Aorta (tissue), 5 donors: ENCODE measurements around the gene KRTAP3-3. TPM values are rescaled to one million over a fixed set of nuclear protein-coding genes. Genes with fewer than 3 reads are reported as not detected.
"Not testable (repeated sequence)": the region's sequence is repeated elsewhere in the genome, so short reads cannot be mapped to it uniquely, and the experiment has no call there.

Experiments used
- ATAC-seq: fragments of 200-7000 bp; cut with Tn5 transposase; one replicate; pipeline ENCODE4 v1.9.1; 2022; ENCODE audit warnings: moderate library complexity; ENCODE audit not compliant: low FRiP score
- DNase-seq, 2 donors: peaks; one replicate each; pipeline ENCODE4 v3.0.0-alpha.2; 2020
- H3K27ac ChIP-seq, 2 donors: one replicate each; pipeline ENCODE4 v1.5.1; 2013; ENCODE audit warnings: low read length in 2 of 2, mild to moderate bottlenecking in 2 of 2, moderate library complexity in 2 of 2, control low read depth in 1 of 2, inconsistent platforms in 1 of 2, low read depth in 1 of 2
- H3K27me3 ChIP-seq, 2 donors: one replicate each; pipeline ENCODE4 v1.6.1; 2013; ENCODE audit warnings: control low read depth in 1 of 2, low read length in 1 of 2, mild to moderate bottlenecking in 1 of 2, moderate library complexity in 1 of 2; ENCODE audit not compliant: insufficient read depth in 2 of 2, control insufficient read depth in 1 of 2
- H3K36me3 ChIP-seq, 2 donors: one replicate each; pipeline ENCODE4 v1.6.1; 2013; ENCODE audit warnings: control low read depth in 1 of 2, low read length in 1 of 2, mild to moderate bottlenecking in 1 of 2; ENCODE audit not compliant: insufficient read depth in 2 of 2, control insufficient read depth in 1 of 2
- H3K4me1 ChIP-seq, 2 donors: one replicate each; pipeline ENCODE4 v1.6.1; 2013; ENCODE audit warnings: low read length in 2 of 2, control low read depth in 1 of 2, mild to moderate bottlenecking in 1 of 2, moderate library complexity in 1 of 2; ENCODE audit not compliant: insufficient read depth in 2 of 2, control insufficient read depth in 1 of 2
- H3K4me3 ChIP-seq, 2 donors: one replicate each; pipeline ENCODE4 v1.5.1; 2013; ENCODE audit warnings: low read length in 2 of 2, control low read depth in 1 of 2, mild to moderate bottlenecking in 1 of 2
- H3K9me3 ChIP-seq: one replicate; pipeline ENCODE4 v1.6.1; 2013; ENCODE audit warnings: mild to moderate bottlenecking, low read length; ENCODE audit not compliant: control insufficient read depth
- WGBS, 2 donors: extraction: QIAGEN DNeasy Blood & Tissue Kit; methylation state at CpG; one replicate each; pipeline ENCODE4 v1.1.7; 2013; 5-methylcytosine and 5-hydroxymethylcytosine counted together
- intact Hi-C, 2 donors: fragments of 100-400 bp; cut with DNase I; formaldehyde crosslinking; loops; one replicate each; pipeline versions ENCODE4 v1.14.2 to v1.15.0; 2022
- long read RNA-seq, 2 donors: library from polyadenylated mRNA; unstranded; transcript quantifications; one replicate each; pipeline ENCODE4 v2.0.0, GENCODE V29; 2020 to 2021
- polyA plus RNA-seq, 2 donors: library from polyadenylated mRNA; stranded (reverse); fragments of 200-250 nt; gene quantifications; one replicate each; pipeline ENCODE4 v1.2.3, GENCODE V29; 2013
- total RNA-seq, 2 donors: library from RNA; stranded (reverse); fragmentation: NEBNext Ultra II Directional; extraction: Animal tissue kit (Norgen Biotek cat#: 25700); gene quantifications; one replicate each; pipeline ENCODE4 v1.2.1, GENCODE V29; 2021
- donor health status: healthy with polysubstance abuse.
- donor health status: Bipolar disorder and iron deficiency.
- donor health status: DM: no; HTN: no; CAD: no.
- donor health status: DM: no; HTN: no; CAD: no.
- donor health status: DM: yes; HTN: yes; CAD: no.

Gene KRTAP3-3
- not detected for total RNA-seq
- not detected for polyA plus RNA-seq
- long read RNA-seq, donor 1, result 0 reads
- long read RNA-seq, donor 2, result 0 reads

- Histone ChIP-seq H3K9me3 (peaks cover 2% of the 10 kb centered on the region), H3K4me3 (no peak within 1 kb of the TSS), H3K27me3 (no peaks in the 10 kb centered on the region), H3K36me3 (no peaks in the 10 kb centered on the region), H3K27ac (no peak within 1 kb of the TSS), H3K4me1 (no peaks in the 10 kb centered on the region)
- intact Hi-C loops, result no loop called here
- ATAC-seq (no peak), DNase-seq (no peak)
- 22 to 30% methylated on average over 4 of the region's 4 CpGs for WGBS, 2 donors
Observed at GRCh38 chr17:40993839-40994238, at the start of gene KRTAP3-3. KRTAP3-3 (minus strand) TSS chr17:40994164; CDS start chr17:40994097, 67 bp downstream.

- ATAC-seq (no peak), DNase-seq (no peak)
- WGBS, 2 donors, result 96 to 97% methylated on average over 1 of the region's 1 CpG
- H3K4me1 ChIP-seq, result no peaks in the 10 kb centered on the region
- H3K27ac ChIP-seq, result no peak overlapping the region
- H3K36me3 ChIP-seq, result no peaks in the 10 kb centered on the region
- H3K9me3 ChIP-seq, result no peaks in the 10 kb centered on the region
- H3K27me3 ChIP-seq, result no peaks in the 10 kb centered on the region
- no peak overlapping the region for H3K4me3 ChIP-seq
- intact Hi-C loops, result no loop called here
Observed at GRCh38 chr17:41042953-41043352, 49.0 kb upstream of the KRTAP3-3 start.

- ATAC-seq, H3K4me1 ChIP-seq, H3K36me3 ChIP-seq, intact Hi-C loops, H3K27ac ChIP-seq, H3K9me3 ChIP-seq, H3K4me3 ChIP-seq, H3K27me3 ChIP-seq, DNase-seq: not testable (repeated sequence)
- 47 to 54% methylated on average over 11 to 14 of the region's 14 CpGs for WGBS, 2 donors
Observed at GRCh38 chr17:41040783-41041571, 47.0 kb upstream of the KRTAP3-3 start, which contains the start of gene KRTAP1-1. KRTAP1-1 (minus strand) TSS chr17:41041450; CDS start chr17:41041397, 53 bp downstream.

GRCh38 chr17:41037853-41038350, 43.9 kb upstream of the KRTAP3-3 start:
- no peak for ATAC-seq
- 63 to 68% methylated on average over 2 of the region's 2 CpGs for WGBS, 2 donors
- Histone ChIP-seq H3K4me3 (no peak overlapping the region), H3K27me3 (no peaks in the 10 kb centered on the region), H3K4me1 (no peaks in the 10 kb centered on the region), H3K27ac (no peak overlapping the region), H3K36me3 (no peaks in the 10 kb centered on the region), H3K9me3 (no peaks in the 10 kb centered on the region)
- no peak for DNase-seq
- intact Hi-C loops, result no loop called here

- DNase-seq, H3K4me1 ChIP-seq, H3K36me3 ChIP-seq, H3K27ac ChIP-seq, H3K27me3 ChIP-seq, ATAC-seq, H3K4me3 ChIP-seq, H3K9me3 ChIP-seq, intact Hi-C loops: not testable (repeated sequence)
- 75 to 79% methylated on average over 7 to 10 of the region's 10 CpGs for WGBS, 2 donors
Observed at GRCh38 chr17:41034346-41034935, 40.5 kb upstream of the KRTAP3-3 start, which contains the start of gene KRTAP1-3. KRTAP1-3 (minus strand) TSS chr17:41034874; CDS start chr17:41034821, 53 bp downstream.

- WGBS, 2 donors, result 79 to 83% methylated on average over 12 of the region's 12 CpGs
- H3K9me3 ChIP-seq, result no peaks in the 10 kb centered on the region
Observed at GRCh38 chr17:41029633-41030245, 35.8 kb upstream of the KRTAP3-3 start, which contains the start of gene KRTAP1-4. KRTAP1-4 (minus strand) TSS chr17:41030195; CDS start chr17:41030078, 117 bp downstream.

GRCh38 chr17:41026715-41027471, 32.9 kb upstream of the KRTAP3-3 start, which contains the start of gene KRTAP1-5:
KRTAP1-5 (minus strand) TSS chr17:41027208; CDS start chr17:41027155, 53 bp downstream.
- no peaks in the 10 kb centered on the region for H3K36me3 ChIP-seq
- no peaks in the 10 kb centered on the region for H3K9me3 ChIP-seq
- H3K27me3 ChIP-seq, result no peaks in the 10 kb centered on the region
- DNase-seq (no peak), ATAC-seq (no peak)
- WGBS, 2 donors, result 44 to 54% methylated on average over 9 of the region's 9 CpGs
- intact Hi-C loops, result no loop called here
- no peak within 1 kb of the TSS for H3K4me3 ChIP-seq
- no peaks in the 10 kb centered on the region for H3K4me1 ChIP-seq
- no peak within 1 kb of the TSS for H3K27ac ChIP-seq

More at GRCh38 chr17:41029633-41030245, 35.8 kb upstream of the KRTAP3-3 start, which contains the start of gene KRTAP1-4:
- Histone ChIP-seq H3K4me3 (no peak within 1 kb of the TSS), H3K27me3 (no peaks in the 10 kb centered on the region), H3K36me3 (no peaks in the 10 kb centered on the region), H3K27ac (no peak within 1 kb of the TSS), H3K4me1 (no peaks in the 10 kb centered on the region)
- DNase-seq (no peak), ATAC-seq (no peak)
- intact Hi-C loops, result no loop called here

- Histone ChIP-seq H3K9me3 (no peaks in the 10 kb centered on the region), H3K4me1 (no peaks in the 10 kb centered on the region), H3K27me3 (no peaks in the 10 kb centered on the region), H3K4me3 (no peak overlapping the region), H3K27ac (no peak overlapping the region), H3K36me3 (no peaks in the 10 kb centered on the region)
- no peak for ATAC-seq
- intact Hi-C loops, result no loop called here
- no peak for DNase-seq
- WGBS, 2 donors, result 44 to 51% methylated on average over 3 of the region's 3 CpGs
Observed at GRCh38 chr17:41024697-41025096, 30.7 kb upstream of the KRTAP3-3 start.
